SK-N-SH (cell line): Measurements from ENCODE around the gene IQGAP2. TPM values are rescaled to one million over a fixed set of nuclear protein-coding genes. Genes with fewer than 3 reads are reported as not detected.

Source experiments
- CTCF ChIA-PET: fragments of 300-600, 350-600 bp; formaldehyde crosslinking; extraction: SDS; loops from one replicate; lab custom pipeline; 2021; lab: Yijun Ruan, JAX
- POLR2A ChIA-PET: fragments of 350-600 bp; sonication (Branson Sonifier 250); formaldehyde crosslinking; extraction: SDS; loops from one replicate; lab custom pipeline; 2020; ENCODE audit warnings: antibody characterized with exemption, inconsistent platforms; lab: Yijun Ruan, JAX
- DNase-seq: peaks from one replicate; pipeline ENCODE4 v3.0.0; 2012
- H2AFZ ChIP-seq: fragments of 200-600 bp; sonication (generic); 2 replicates; pipeline ENCODE4 v1.8.1; 2016; ENCODE audit warnings: antibody characterized with exemption, mild to moderate bottlenecking, low read depth
- H3F3A ChIP-seq: fragments of 200-600 bp; sonication (generic); replicated peaks from 2 replicates; pipeline ENCODE3; 2016; ENCODE audit warnings: antibody characterized with exemption, mild to moderate bottlenecking; ENCODE audit not compliant: insufficient read depth
- H3K27ac ChIP-seq, 2 experiments: fragments of 200-500 bp in 1 of 2; fragments of 200-600 bp in 1 of 2; sonication (Bioruptor generic) in 1 of 2; sonication (generic), shearing (Covaris generic) in 1 of 2; 2 replicates each; pipeline versions ENCODE4 v1.5.1 to v1.6.1; 2014 to 2016; ENCODE audit warnings: low read depth in 2 of 2, inconsistent platforms in 1 of 2, low read length in 1 of 2, mild to moderate bottlenecking in 1 of 2, mixed read lengths in 1 of 2
- H3K27me3 ChIP-seq: fragments of 200-600 bp; sonication (generic), shearing (Covaris generic); 2 replicates; pipeline ENCODE4 v1.6.1; 2016; ENCODE audit warnings: mixed run types; ENCODE audit not compliant: insufficient read depth
- H3K36me3 ChIP-seq, 2 experiments: fragments of 200-500 bp in 1 of 2; fragments of 200-600 bp in 1 of 2; sonication (Bioruptor generic) in 1 of 2; sonication (generic) in 1 of 2; replicated peaks in 1 of 2; 2 replicates each; pipeline versions ENCODE3 to v1.5.1; 2014 to 2016; ENCODE audit warnings: low read length in 1 of 2, mild to moderate bottlenecking in 1 of 2; ENCODE audit not compliant: insufficient read depth in 2 of 2, control insufficient read depth in 1 of 2
- H3K4me1 ChIP-seq, 2 experiments: fragments of 200-500 bp in 1 of 2; fragments of 200-600 bp in 1 of 2; sonication (Bioruptor generic) in 1 of 2; sonication (generic), shearing (Covaris generic) in 1 of 2; 2 replicates each; pipeline versions ENCODE4 v1.5.1 to v1.6.1; 2014 to 2016; ENCODE audit warnings: low read depth in 1 of 2, low read length in 1 of 2, mixed run types in 1 of 2; ENCODE audit not compliant: insufficient read depth in 2 of 2, control insufficient read depth in 1 of 2
- H3K4me2 ChIP-seq: fragments of 200-600 bp; sonication (generic), shearing (Covaris generic); 2 replicates; pipeline ENCODE4 v1.6.1; 2017; ENCODE audit warnings: mixed run types
- H3K4me3 ChIP-seq, 2 experiments: fragments of 200-500 bp in 1 of 2; fragments of 200-600 bp in 1 of 2; sonication (Bioruptor generic) in 1 of 2; sonication (generic), shearing (Covaris generic) in 1 of 2; 2 replicates each; pipeline versions ENCODE4 v1.5.1 to v1.8.1; 2014 to 2016; ENCODE audit warnings: low read depth in 2 of 2, inconsistent platforms in 1 of 2, low read length in 1 of 2, mild to moderate bottlenecking in 1 of 2, mixed read lengths in 1 of 2, moderate library complexity in 1 of 2
- H3K79me2 ChIP-seq: fragments of 200-600 bp; sonication (generic); 2 replicates; pipeline ENCODE4 v1.8.1; 2017; ENCODE audit warnings: mild to moderate bottlenecking; ENCODE audit not compliant: insufficient read depth
- H3K9ac ChIP-seq: fragments of 200-600 bp; sonication (generic); 2 replicates; pipeline ENCODE4 v1.6.1; 2017; ENCODE audit warnings: mixed run types
- H3K9me2 ChIP-seq: fragments of 200-600 bp; sonication (generic); 2 replicates; pipeline ENCODE4 v1.6.1; 2017; ENCODE audit warnings: mixed run types
- H3K9me3 ChIP-seq: fragments of 200-600 bp; sonication (generic); 2 replicates; pipeline ENCODE4 v1.6.1; 2017; ENCODE audit warnings: mixed run types, mild to moderate bottlenecking, moderate library complexity
- H4K20me1 ChIP-seq: fragments of 200-600 bp; sonication (generic); 2 replicates; pipeline ENCODE4 v1.6.1; 2017; ENCODE audit warnings: mild to moderate bottlenecking, mixed run types; ENCODE audit not compliant: insufficient read depth
- CTCF ChIP-seq: fragments of 200-600 bp; sonication (generic); IDR thresholded peaks from 2 replicates; pipeline ENCODE4 v1.6.1; 2017; ENCODE audit warnings: antibody characterized with exemption, mild to moderate bottlenecking, moderate library complexity
- ELF1 ChIP-seq: IDR thresholded peaks from 2 replicates; pipeline ENCODE4 v1.4.0; 2012
- EZH2phosphoT487 ChIP-seq: fragments of 200-600 bp; sonication (generic); IDR thresholded peaks from 2 replicates; pipeline ENCODE4 v1.6.1; 2017; ENCODE audit warnings: low read depth, mixed run types, mild to moderate bottlenecking, antibody characterized with exemption, moderate library complexity, borderline replicate concordance
- GABPA ChIP-seq: IDR thresholded peaks from 2 replicates; pipeline ENCODE4 v1.4.0; 2012; ENCODE audit warnings: low read depth, mild to moderate bottlenecking
- GATA2 ChIP-seq: sonication (generic); formaldehyde crosslinking; IDR thresholded peaks from 2 replicates; pipeline ENCODE4 v1.5.0; 2020; ENCODE audit warnings: mild to moderate bottlenecking, missing genetic modification reagents
- MAX ChIP-seq: IDR thresholded peaks from 2 replicates; pipeline ENCODE4 v1.4.0; 2012; ENCODE audit warnings: low read depth
- MEF2A ChIP-seq: IDR thresholded peaks from 2 replicates; pipeline ENCODE4 v1.4.0; 2012; ENCODE audit warnings: low read depth, borderline replicate concordance
- MXI1 ChIP-seq: IDR thresholded peaks from 2 replicates; pipeline ENCODE4 v1.6.1; 2012; ENCODE audit warnings: mild to moderate bottlenecking, low read depth, low read length, improper control_type of control experiment
- NRF1 ChIP-seq: IDR thresholded peaks from 2 replicates; pipeline ENCODE4 v1.6.1; 2012; ENCODE audit warnings: low read depth, mild to moderate bottlenecking, low read length
- POLR2AphosphoS5 ChIP-seq: IDR thresholded peaks from 2 replicates; pipeline ENCODE4 v1.6.1; 2012; ENCODE audit warnings: low read depth, low read length
- REST ChIP-seq: IDR thresholded peaks from 2 replicates; pipeline ENCODE4 v1.6.1; 2012; ENCODE audit warnings: mild to moderate bottlenecking, low read depth, low read length, moderate library complexity
- RXRA ChIP-seq: IDR thresholded peaks from 2 replicates; pipeline ENCODE4 v1.4.0; 2012; ENCODE audit warnings: low read depth, mild to moderate bottlenecking, borderline replicate concordance
- SIN3A ChIP-seq: IDR thresholded peaks from 2 replicates; pipeline ENCODE4 v1.6.1; 2012; ENCODE audit warnings: low read depth, mild to moderate bottlenecking, low read length, moderate library complexity, borderline replicate concordance
- TCF12 ChIP-seq: IDR thresholded peaks from 2 replicates; pipeline ENCODE4 v1.4.0; 2012
- TEAD4 ChIP-seq: IDR thresholded peaks from 2 replicates; pipeline ENCODE4 v1.4.0; 2012; ENCODE audit warnings: mild to moderate bottlenecking, borderline replicate concordance; ENCODE audit not compliant: insufficient read depth
- USF1 ChIP-seq: IDR thresholded peaks from 2 replicates; pipeline ENCODE4 v1.4.0; 2012; ENCODE audit warnings: low read depth, borderline replicate concordance
- ZBTB33 ChIP-seq: IDR thresholded peaks from 2 replicates; pipeline ENCODE4 v1.4.0; 2012; ENCODE audit warnings: low read depth, borderline replicate concordance
- WGBS: methylation state at CpG from one replicate; pipeline ENCODE4 v1.1.6; 2017; ENCODE audit warnings: low lambda C conversion rate; 5-methylcytosine and 5-hydroxymethylcytosine counted together
- polyA plus RNA-seq, 3 experiments: library from polyadenylated mRNA; depleted of rRNA; stranded (reverse); fragments of >200 nt; gene quantifications; 2 replicates each; pipeline ENCODE4 v1.2.3, GENCODE V29; 2012

IQGAP2 gene
- polyA plus RNA-seq, 1 of the 3 experiments (the other 2 are of a cell fraction) = 2.1 TPM

- TF ChIP-seq MXI1 = no peak
- TF ChIP-seq MEF2A = no peak
- TF ChIP-seq REST = no peak
- TF ChIP-seq POLR2AphosphoS5 = no peak
- TF ChIP-seq GABPA = no peak
- no peak for TF ChIP-seq SIN3A
Measured at GRCh38 chr5:76451031-76451701, 48.1 kb downstream of the IQGAP2 start (continued).

GRCh38 chr5:76455531-76456133, 52.5 kb downstream of the IQGAP2 start:
- no peak for TF ChIP-seq RXRA
- no peak for TF ChIP-seq ZBTB33
- TF ChIP-seq USF1 = no peak
- TF ChIP-seq TCF12 = no peak
- no peak for TF ChIP-seq GATA2 (CRISPR knock-in tag)
- TF ChIP-seq CTCF = no peak
- no peak for TF ChIP-seq GABPA
- no peak for TF ChIP-seq MAX
- TF ChIP-seq NRF1 = no peak
- no peak for TF ChIP-seq EZH2phosphoT487
- no peak for TF ChIP-seq MEF2A
- TF ChIP-seq SIN3A = no peak
- no peak for TF ChIP-seq TEAD4
- no peak for TF ChIP-seq POLR2AphosphoS5
- TF ChIP-seq ELF1 = no peak
- H4K20me1 ChIP-seq = no peaks in the 10 kb centered on the region
- no peak for DNase-seq
- no peaks in the 10 kb centered on the region for H3K79me2 ChIP-seq
- no peaks in the 10 kb centered on the region for H3K27me3 ChIP-seq
- H3K4me3 ChIP-seq = no peak overlapping the region
- 79% methylated on average over 4 of the region's 4 CpGs for WGBS
- H2AFZ ChIP-seq = no peak overlapping the region
- H3K36me3 ChIP-seq = no peaks in the 10 kb centered on the region
- ChIA-PET CTCF (interaction anchor here (0.5 kb wide), 1 partner anchor 660 kb away, joined by 3 read pairs; no protein-coding TSS in a partner anchor), POLR2A (no interaction called here)
- no peaks in the 10 kb centered on the region for H3K9me2 ChIP-seq
- peaks cover 4% of the 10 kb centered on the region for H3F3A ChIP-seq
- peaks cover 0 to 19% of the 10 kb centered on the region in 2 experiments; a peak in 2 of 4 replicates for H3K4me1 ChIP-seq
- H3K4me2 ChIP-seq = no peak overlapping the region
- no peak overlapping the region for H3K27ac ChIP-seq
- no peak overlapping the region for H3K9ac ChIP-seq
- no peaks in the 10 kb centered on the region for H3K9me3 ChIP-seq
